Mucosa of descending colon (tissue), 3 donors: ENCODE data around the gene ATOSA. TPM values are rescaled to one million over a fixed set of nuclear protein-coding genes. Genes with fewer than 3 reads are reported as not detected.

Experiments used
- ATAC-seq: fragments of 200-7000 bp; cut with Tn5 transposase; one replicate; pipeline ENCODE4 v1.9.1; 2020; ENCODE audit warnings: mild to moderate bottlenecking, moderate library complexity
- DNase-seq, 3 donors: peaks; one replicate each; pipeline ENCODE4 v3.0.0-alpha.2; 2020
- H3K36me3 ChIP-seq: fragments of 200-600 bp; one replicate; pipeline ENCODE4 v1.8.0; 2021; ENCODE audit warnings: low read depth, mild to moderate bottlenecking
- H3K4me1 ChIP-seq: fragments of 200-600 bp; one replicate; pipeline ENCODE4 v1.8.0; 2021; ENCODE audit warnings: low read depth, mild to moderate bottlenecking
- H3K4me3 ChIP-seq: fragments of 200-600 bp; one replicate; pipeline ENCODE4 v1.8.0; 2021; ENCODE audit warnings: mild to moderate bottlenecking
- H3K9me3 ChIP-seq: fragments of 200-600 bp; one replicate; pipeline ENCODE4 v1.8.0; 2021; ENCODE audit warnings: mild to moderate bottlenecking
- CTCF ChIP-seq: fragments of 200-600 bp; IDR thresholded peaks from one replicate; pipeline ENCODE4 v1.8.0; 2022; ENCODE audit warnings: antibody characterized with exemption, mild to moderate bottlenecking
- intact Hi-C, 2 donors: fragments of 100-400 bp; cut with DNase I in 1 of 2; cut with micrococcal nuclease in 1 of 2; formaldehyde crosslinking; loops; one replicate each; pipeline versions ENCODE4 v1.11.0 to v1.11.1; 2022; cut with DNase I, micrococcal nuclease
- total RNA-seq, 3 donors: library from RNA; stranded (reverse); fragmentation: NEBNext Ultra II Directional in 2 of 3; extraction: Animal tissue kit (Norgen Biotek cat#: 25700) in 2 of 3; gene quantifications; one replicate each; pipeline versions ENCODE4 v1.2.1 to v1.2.4, GENCODE V29; 2021 to 2023
- donor health status: DM: no; HTN: no; CAD: no; lungs with moderate emphysema.
- donor health status: DM: no; HTN: no; CAD: no.
- donor health status: DM: no; HTN: yes; CAD: no.

ATOSA gene
- total RNA-seq, 3 donors from 2014 or later = 45.3 to 77.0 (median 53.1) TPM

GRCh38 chr15:52645916-52646315 is 33.3 kb downstream of the ATOSA start:
- no peak for ATAC-seq
- no peak for DNase-seq
- Histone ChIP-seq H3K4me3 (no peak overlapping the region), H3K9me3 (no peaks in the 10 kb centered on the region), H3K4me1 (no peaks in the 10 kb centered on the region), H3K36me3 (no peaks in the 10 kb centered on the region)
- no peak for TF ChIP-seq CTCF
- intact Hi-C loops = loop anchor here in 1 of 2 donors (2.0 kb wide), 1 partner anchor 55 kb away; no protein-coding TSS in a partner anchor

GRCh38 chr15:52642386-52643361 is 36.5 kb downstream of the ATOSA start:
- no peak for TF ChIP-seq CTCF
- Histone ChIP-seq H3K4me3 (no peak overlapping the region), H3K9me3 (no peaks in the 10 kb centered on the region), H3K4me1 (no peaks in the 10 kb centered on the region), H3K36me3 (no peaks in the 10 kb centered on the region)
- no peak for DNase-seq
- no peak for ATAC-seq
- intact Hi-C loops = no loop called here

- intact Hi-C loops = no loop called here
- no peak overlapping the region for H3K4me3 ChIP-seq
- no peaks in the 10 kb centered on the region for H3K4me1 ChIP-seq
- no peaks in the 10 kb centered on the region for H3K36me3 ChIP-seq
- ATAC-seq (no peak), DNase-seq (no peak)
- TF ChIP-seq CTCF = no peak
- no peaks in the 10 kb centered on the region for H3K9me3 ChIP-seq
Observed at GRCh38 chr15:52636459-52636858, 42.7 kb downstream of the ATOSA start.

- Histone ChIP-seq H3K4me3 (no peak overlapping the region), H3K9me3 (no peaks in the 10 kb centered on the region), H3K4me1 (no peaks in the 10 kb centered on the region), H3K36me3 (peaks cover 3% of the 10 kb centered on the region)
- no peak for TF ChIP-seq CTCF
- ATAC-seq = no peak
- DNase-seq = no peak
- intact Hi-C loops = no loop called here
Observed at GRCh38 chr15:52635908-52636307, 43.3 kb downstream of the ATOSA start.

Other genes starting within 250 kb of the ATOSA start
- gene MYO5A, start 150.5 kb downstream of the ATOSA start, total RNA-seq = 10 to 100 TPM in 2 of 3 donors, 1 to 10 TPM in 1; 4.1 to 26.7 (median 12.6) TPM
- gene ARPP19, start 110.4 kb downstream of the ATOSA start, total RNA-seq = 100 to 1,000 TPM in 2 of 3 donors, 10 to 100 TPM in 1; 64.5 to 201 (median 108) TPM
- gene ONECUT1, start 110.9 kb upstream of the ATOSA start, total RNA-seq = not detected